Endometrial microvascular endothelial cells (primary cell): ENCODE results near the gene PIK3R2. TPM values are rescaled to one million over a fixed set of nuclear protein-coding genes. Genes with fewer than 3 reads are reported as not detected.
"Not testable (repeated sequence)": the region's sequence is repeated elsewhere in the genome, so short reads cannot be mapped to it uniquely, and the experiment has no call there.

Experiments
- in situ Hi-C: cut with HindIII; loops from 2 replicates; pipeline ENCODE4 v1.10.0; 2017; ENCODE audit warnings: low sequenced_read_pairs, low pct_unique_long_range_greater_than_20kb; ENCODE audit errors: inconsistent ontology term
- total RNA-seq: library from RNA; depleted of rRNA; stranded (reverse); fragments of >200 nt; gene quantifications from one replicate; pipeline ENCODE4 v1.2.3, GENCODE V29; 2015; ENCODE audit errors: inconsistent ontology term

The PIK3R2 gene
- 11.2 TPM for total RNA-seq

DNA sequence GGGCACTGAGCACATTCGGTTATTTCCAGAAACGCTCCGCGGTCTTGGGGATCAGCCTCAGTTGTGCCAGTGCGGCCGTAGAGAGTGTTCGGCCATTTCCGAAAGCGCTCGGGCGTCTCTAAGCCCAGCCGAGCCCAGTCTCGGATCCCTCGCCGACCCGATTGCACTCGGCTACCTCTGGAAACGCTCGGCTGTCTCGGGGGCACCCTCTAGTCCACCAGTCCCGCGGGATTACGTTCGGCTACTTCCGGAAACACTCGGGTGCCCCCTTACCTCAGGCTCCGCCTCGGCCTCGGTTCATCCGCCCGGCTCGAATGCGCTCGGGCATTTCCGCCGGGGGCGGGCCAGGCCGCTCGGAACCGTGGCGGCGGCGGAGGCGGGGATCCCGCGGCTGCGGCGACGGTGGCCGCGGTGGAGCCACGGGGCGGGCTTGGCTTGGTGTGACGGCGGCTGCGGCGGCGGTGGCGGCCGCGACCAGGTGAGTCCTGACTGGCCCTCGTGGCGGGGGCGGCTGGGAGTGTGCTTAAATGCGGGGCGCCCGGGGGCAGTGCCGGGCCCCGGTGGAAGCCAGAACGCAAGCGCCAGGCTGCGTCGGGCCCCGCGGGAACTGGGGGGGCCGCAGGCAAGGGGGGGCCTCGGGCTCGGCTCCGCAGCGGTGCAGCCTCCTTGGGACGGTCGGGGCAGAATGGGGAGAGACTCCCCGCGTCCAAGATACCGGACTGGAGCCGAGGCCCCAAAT is at the start of gene PIK3R2:
TSS of gene PIK3R2 (plus strand) at position 347 of the 739 bp plus-strand sequence. CDS start 2,717 bp downstream, outside the sequence.
- in situ Hi-C loops: no loop called here

DNA sequence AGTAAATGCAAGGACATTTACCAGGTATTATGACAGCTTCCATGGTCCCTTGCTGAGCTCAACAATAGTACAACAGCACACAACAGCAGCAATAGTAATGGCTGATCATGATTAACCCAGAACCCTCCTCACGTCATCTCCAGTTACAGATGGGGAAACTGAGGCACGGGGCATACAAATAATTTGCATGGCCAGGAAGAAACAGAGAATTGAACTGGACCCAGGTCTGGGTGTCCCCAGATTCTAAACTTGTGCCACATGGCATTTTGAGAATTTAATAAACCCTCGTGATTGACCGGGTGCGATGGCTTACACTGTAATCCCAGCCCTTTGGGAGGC is 48.2 kb upstream of the PIK3R2 start:
- in situ Hi-C loops: no loop called here

DNA sequence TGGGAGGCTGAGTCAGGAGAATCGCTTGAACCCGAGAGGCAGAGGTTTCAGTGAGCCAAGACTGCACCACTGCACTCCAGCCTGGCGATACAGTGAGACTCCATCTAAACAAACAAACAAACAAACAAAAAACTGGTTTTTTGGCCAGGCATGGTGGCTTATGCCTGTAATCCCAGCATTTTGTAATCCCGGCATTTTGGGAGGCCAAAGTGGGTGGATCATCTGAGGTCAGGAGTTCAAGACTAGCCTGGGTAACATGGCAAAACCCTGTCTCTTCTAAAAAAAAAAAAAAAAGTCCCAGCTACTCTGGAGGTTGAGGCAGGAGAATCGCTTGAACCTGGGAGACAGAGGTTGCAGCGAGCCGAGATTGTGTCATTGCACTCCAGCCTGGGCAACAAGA is 47.7 kb upstream of the PIK3R2 start:
- in situ Hi-C loops: not testable (repeated sequence)

DNA sequence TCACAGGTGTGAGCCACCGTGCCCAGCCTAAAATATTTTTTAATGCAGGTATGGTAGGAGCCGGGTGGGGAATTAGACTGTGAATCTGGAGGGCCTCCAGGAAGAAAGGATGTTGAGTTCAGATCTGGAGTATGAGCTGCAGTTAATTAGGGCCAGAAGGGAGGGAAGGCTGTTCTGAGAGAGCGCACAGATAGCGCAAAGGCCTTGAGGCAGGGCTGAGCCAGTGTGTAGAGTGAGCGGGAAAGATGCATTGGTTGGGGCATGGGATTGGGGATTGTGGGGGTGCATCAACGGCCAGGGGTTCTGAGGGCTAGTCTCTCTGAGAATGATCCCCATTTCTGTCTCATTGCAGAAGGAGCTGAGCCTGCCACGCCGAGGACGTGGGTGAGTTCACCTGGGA is 45.7 kb upstream of the PIK3R2 start:
- in situ Hi-C loops: no loop called here

DNA sequence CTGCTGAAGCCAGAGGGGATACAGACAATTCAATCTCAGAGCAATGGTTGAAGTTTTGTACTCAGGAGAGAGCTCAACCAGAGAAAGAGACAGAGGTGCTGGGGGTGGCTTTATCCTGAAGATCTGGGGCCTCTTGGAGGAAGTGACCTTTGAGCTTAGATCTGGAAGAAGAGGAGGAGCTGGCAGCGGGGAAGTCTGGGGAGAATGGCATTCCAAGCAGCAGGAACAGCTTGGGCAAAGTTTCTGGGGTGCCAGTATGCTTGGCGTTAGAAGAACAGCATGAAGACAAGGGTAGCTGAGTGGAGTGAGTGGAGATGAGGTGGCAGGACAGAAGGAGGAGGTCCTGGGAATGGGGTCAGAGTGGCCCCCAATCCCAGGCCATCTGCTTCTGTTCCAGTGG is 44.1 kb upstream of the PIK3R2 start:
- in situ Hi-C loops: no loop called here

DNA sequence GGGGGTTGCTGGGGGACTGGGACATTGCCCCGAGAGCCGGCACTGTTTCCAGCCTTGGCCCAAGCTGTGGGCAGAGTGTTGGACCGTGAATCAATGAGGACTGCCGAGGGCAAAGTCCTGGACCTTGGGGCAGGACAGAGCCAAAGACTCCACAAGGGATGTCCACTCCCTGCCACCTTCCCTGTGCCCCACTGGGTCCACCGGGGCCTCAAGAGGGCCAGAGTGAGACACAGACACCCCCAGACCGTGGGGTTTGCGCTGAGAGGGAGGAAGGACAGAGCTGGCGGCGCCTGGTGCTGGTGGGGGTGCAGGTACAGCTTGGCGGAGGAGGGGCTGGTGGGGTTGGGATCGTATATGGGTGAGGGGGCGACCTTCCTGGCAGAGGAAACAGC is 43.6 kb upstream of the PIK3R2 start:
- in situ Hi-C loops: no loop called here

DNA sequence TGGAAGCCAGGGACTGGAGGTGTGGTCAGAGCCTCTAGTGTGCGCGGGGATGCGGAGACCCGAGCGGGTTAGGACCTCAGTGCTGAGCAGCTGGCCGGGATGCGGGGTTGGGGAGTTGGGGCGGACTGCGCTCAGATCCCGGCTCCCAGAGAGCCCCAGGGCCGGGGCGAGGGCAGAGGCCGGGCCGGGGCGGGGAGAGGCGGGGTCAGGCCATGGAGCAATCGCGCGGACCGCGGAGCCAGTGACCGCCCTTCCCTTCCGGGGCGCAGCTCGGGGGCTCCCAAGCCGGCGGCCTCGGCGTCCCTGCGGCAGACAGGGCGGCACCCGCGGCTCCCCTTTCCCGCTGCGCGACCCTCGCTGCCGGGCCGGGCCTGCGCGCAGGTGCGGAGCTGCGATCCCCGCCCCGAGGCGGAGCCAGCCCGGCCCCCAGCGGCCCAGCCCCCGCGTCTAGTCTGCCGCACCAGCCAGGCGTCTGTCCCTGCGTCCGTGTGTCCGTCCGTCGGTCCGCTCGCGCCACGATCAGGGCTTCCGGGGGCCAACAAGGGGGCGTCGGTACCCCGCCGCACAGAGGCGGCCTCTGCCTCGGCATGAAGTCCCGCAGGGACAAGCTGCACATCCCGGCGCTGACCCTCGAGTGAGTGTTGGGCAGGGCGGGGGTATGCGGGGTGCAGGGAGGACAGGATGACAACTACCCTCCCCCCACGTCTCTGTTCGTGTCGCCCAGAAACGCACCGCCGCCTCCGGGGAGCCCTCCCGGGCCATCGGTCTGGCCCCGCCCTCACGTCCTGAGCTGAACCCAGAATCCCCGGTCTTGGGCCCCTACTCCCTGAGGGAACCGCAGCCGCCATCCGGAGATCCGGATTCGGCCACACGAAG is 43.0 kb upstream of the PIK3R2 start:
- in situ Hi-C loops: no loop called here

DNA sequence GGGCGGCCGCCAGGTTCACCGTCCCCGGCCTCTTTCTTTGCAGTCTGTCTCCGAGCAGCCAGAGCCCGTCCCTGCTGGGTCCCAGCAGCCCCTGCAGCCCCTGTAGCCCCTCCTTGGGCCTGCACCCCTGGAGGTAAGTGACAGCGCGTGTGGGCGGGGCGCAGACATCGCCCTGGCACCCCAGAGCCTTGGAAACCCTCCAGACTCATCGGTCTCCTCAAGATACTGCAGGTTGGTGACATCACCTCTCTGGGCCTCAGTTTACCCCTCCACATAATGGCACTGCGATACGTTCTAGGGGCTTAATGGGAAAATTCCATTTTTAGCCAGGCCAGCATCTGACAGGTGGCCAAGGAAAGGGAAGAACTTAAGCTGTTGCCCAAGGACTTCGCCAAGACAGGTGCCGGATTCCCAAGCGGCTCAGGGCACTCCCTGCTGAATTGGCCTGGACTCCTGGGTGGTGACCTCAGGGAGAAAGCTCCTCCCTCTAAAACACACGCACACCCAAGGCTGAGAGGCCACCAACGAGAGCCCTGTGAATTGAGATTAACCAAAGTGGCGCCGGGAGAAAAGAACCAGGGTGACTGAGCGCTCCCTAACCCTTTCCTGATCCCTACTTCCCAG is 42.2 kb upstream of the PIK3R2 start:
- in situ Hi-C loops: no loop called here

DNA sequence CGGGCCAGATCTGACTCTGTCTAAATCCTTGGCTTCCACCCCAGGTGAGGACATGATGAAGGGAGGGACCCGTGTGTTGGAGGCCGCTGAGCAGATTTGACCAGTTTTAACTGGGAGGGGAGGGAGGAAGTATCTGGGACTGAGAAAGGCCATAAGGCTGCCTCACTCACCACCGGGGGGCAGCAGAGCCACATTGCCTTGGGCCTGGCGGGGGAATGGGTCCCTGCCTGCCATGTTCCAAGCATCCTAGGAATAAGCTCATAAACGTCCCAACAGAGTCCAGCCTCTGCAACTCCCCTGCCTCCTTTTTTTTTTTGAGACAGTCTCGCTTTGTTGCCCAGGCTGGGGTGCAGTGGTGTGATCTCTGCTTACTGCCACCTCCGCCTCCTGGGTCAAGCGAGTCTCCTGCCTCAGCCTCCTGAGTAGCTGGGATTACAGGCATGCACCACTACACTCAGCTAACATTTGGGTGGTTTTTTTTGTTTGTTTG is 39.9 kb upstream of the PIK3R2 start:
- in situ Hi-C loops: no loop called here

DNA sequence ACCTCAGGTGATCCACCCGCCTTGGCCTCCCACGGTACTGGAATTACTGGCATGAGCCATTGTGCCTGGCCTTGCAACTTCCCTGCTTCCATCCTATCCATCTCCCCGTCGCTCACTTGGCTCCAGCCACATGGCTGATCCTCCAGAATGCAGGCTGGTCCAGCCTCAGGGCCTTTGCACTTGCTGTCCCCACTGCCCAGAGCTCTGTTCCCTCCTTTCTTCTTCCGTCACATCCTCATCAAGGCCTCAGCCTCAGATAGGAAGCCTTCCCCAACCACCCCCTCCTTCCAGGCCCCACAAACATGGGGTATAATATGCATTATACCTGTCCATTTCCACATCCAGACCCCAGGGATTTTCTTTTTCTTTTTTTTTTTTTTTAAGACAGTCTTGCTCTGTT is 39.1 kb upstream of the PIK3R2 start:
- in situ Hi-C loops: no loop called here

DNA sequence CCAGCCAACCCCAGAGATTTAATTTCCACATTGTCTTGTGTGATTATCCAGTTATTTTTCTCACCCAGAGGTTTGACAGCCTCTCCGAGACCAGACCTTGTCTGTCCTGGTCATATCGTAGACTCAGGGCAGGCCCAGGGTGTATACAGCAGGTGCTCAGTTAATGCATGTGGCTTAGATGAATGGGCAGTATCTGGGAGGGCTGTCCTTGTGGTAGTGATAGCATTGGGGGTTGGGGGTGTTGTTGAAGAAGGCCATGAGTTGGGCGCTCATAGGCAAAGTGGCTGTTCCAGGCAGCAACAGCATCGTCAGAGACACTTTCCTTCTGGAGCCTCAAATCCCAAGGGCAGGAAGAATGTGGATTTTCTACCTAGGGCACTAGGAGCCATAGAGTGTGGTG is 38.5 kb upstream of the PIK3R2 start:
- in situ Hi-C loops: no loop called here

DNA sequence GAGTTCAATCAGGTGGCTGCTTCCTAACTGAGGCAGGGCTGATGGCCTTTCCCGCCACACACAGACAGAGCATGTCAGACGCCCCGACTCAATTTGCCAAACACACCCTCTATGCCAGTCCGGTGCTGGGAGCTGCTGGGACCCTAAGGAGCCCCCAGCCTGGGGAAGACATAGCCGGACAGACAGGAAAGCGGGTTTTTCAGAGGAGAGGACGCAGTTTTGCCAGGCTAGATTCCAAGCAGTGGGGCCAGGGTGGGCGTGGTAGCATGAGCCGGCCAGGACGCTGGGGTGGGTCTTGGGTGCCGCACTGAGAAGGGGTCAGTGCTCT is 35.6 kb upstream of the PIK3R2 start:
- in situ Hi-C loops: no loop called here

DNA sequence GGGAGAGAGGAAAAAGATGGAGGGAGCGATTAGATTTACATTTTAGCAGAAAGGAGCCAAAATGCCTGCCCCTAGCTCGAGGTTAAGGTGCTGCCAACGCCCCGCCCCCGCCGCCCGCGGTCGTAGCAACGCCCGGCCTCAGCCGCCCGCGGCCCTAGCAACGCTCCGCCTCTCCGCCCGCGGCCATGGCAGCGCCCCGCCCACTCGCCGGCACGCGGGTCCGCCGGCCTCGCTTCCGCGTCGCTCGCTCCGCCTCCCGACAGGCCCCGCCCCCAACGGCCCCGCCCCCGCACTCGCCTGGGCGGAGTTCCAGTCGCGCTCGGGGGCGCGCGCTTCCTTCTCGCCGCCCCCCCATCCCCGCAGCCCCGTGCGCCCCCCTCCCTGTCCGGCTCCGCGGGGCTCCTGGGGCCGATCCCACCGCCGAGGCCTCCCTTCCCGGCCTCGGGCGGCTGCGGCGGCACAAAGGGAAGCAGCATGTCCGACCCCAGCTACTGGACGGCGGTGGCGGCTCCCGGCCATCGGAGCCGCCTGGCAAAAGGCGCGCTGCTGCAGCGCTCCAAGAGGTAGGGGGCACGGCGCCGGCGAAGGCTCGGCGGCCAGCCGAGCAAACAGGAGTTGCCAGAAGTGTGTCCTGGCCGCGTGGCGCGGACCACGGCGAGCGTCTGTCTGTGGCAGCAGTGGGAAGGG is 35.1 kb upstream of the PIK3R2 start:
- in situ Hi-C loops: no loop called here

DNA sequence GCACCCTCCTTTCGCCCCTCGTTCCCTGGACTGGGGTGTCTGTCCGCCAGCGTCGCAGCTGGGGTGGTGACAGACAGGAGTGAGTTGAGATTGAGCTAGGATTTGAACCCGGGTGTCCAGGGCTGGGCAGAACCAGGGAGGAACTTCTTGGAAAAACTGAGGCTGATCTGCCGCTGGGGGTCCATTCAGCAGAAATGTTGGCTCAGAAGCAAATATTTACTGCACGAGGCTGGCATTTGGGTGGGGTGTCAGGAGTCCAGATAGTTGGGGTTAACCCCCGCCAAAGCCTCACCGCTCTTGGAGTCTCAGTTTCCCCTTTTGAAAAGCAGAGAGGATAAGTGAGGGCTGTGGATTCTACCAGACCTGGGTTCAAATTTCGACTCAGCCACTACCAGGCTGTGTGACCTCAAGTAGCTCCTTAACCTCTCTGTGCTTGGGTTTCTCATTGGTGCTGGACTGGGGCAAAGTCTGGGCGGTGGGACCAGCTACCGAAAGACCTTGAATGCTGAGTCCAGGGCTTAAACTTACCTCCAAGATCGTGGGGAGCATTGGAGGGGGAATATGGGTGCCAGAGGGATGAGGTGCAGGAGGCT is 34.4 kb upstream of the PIK3R2 start:
- in situ Hi-C loops: no loop called here

DNA sequence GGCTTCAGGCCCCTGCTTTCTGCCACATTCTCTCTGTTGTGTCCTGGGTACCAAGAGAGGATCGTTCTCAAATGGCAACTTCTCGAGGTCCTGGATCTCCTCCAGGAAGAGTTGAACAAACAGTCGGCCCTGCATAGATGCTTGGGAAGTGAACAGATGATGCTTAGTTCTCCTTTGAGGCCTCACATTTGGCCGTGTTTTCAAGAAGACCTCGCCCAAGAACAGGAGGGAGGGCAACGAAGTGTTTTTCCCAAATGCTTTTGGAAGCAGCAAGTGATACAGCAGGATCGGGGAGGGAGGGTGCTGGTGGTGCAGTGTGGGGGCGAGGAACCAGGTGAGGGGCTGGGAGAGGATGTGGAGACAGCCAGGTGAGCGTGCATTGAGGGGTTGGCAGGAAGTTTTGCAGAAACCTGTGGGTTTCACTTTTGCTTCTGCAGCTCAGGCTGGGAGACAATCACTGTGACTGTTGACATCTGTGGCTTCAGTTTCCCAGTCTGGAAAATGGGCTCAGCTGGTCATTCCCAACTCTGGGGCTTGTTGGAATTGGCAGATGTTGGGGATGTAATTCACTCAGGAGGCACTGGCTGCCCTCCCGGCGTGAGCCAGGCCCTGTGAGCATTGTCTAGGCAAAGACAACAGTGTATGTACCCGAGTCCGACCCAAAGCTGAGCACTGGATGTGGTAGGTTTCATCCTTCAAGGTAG is 33.8 kb upstream of the PIK3R2 start:
- in situ Hi-C loops: no loop called here

DNA sequence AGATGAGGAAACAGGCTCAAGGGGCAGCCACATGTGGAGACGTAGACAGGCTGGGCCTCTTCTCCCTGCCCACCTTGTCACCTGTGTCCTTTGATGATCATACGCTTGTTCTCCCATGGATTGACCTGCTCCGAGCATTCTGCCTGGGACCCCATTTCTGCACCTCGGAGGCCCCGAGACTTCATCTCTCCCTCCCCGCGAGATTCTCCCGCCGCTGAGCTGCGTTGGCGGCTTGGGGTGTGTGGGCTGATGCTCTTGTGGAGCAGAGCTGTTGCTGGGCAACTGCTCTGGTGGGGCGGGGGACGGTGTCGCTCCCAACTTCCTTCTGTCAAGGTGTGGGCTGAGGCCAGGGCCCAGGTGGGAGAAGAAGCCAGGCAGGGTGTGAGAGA is 33.3 kb upstream of the PIK3R2 start:
- in situ Hi-C loops: no loop called here

DNA sequence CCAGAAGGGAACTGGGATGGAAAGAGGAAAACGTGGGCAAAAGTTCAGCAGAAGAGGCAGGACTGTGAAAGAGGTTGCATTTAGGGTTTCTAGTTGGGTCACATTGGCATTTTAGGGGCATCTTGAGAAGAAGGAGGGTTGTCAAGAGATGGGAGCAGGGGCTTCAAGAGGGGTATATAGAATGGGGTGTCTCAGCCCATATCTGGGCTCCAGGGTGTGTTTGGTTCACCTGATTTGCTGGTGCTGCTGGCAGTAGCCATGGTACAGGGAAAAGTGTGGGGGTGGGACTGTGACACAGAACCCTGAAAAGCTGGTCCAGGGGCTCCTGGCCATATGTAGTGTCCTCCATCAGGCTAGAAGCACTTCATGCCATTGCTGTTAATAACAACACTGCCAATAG is 32.8 kb upstream of the PIK3R2 start:
- in situ Hi-C loops: no loop called here

DNA sequence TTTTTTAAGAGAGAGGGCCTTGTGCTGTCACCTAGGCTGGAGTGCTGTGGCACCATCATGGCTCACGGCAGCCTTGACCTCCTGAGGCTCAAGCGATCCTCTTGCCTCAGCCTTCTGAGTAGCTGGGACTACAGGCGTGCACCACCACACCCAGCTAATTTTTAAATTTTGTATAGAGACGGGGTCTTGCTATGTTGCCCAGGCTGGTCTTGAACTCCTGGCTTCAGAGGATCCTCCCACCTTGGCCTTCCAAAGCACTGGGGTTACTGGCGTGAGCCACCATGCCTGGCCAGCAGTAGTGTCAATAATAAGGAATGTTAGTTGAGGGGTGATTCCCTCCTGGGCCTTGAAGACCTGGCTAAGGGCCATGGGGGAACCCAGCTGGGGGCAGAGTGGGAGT is 31.8 kb upstream of the PIK3R2 start:
- in situ Hi-C loops: no loop called here
